Kidney (tissue), 14 donors: ENCODE measurements around the gene PYDC1. TPM values are rescaled to one million over a fixed set of nuclear protein-coding genes. Genes with fewer than 3 reads are reported as not detected.

Experiments used
- DNase-seq, 5 donors: peaks; one replicate each; pipeline ENCODE4 v3.0.0-alpha.2; 2013 to 2020
- FAIRE-seq: peaks from 2 replicates; lab custom pipeline; 2012; peaks lifted over from hg19 to GRCh38; lab: Jason Lieb, UNC
- H3K27ac ChIP-seq, 2 donors: one replicate each; pipeline ENCODE4 v1.7.0; 2013; ENCODE audit warnings: low read depth in 2 of 2, low read length in 2 of 2, inconsistent platforms in 1 of 2
- H3K27me3 ChIP-seq: one replicate; pipeline ENCODE4 v1.7.1; 2013; ENCODE audit warnings: low read length, inconsistent platforms; ENCODE audit not compliant: control insufficient read depth, insufficient read depth
- H3K36me3 ChIP-seq, 3 donors: one replicate each; pipeline versions ENCODE4 v1.7.0 to v1.7.1; 2013; ENCODE audit warnings: low read length in 3 of 3, control low read depth in 1 of 3, inconsistent platforms in 1 of 3; ENCODE audit not compliant: insufficient read depth in 3 of 3, control insufficient read depth in 2 of 3
- H3K4me1 ChIP-seq, 3 donors: one replicate each; pipeline versions ENCODE4 v1.7.0 to v1.7.1; 2013; ENCODE audit warnings: low read length in 3 of 3, inconsistent platforms in 1 of 3, low read depth in 1 of 3; ENCODE audit not compliant: control insufficient read depth in 2 of 3, insufficient read depth in 2 of 3
- H3K4me3 ChIP-seq, 3 donors: one replicate each; pipeline versions ENCODE4 v1.7.0 to v1.8.1; 2013; ENCODE audit warnings: low read length in 3 of 3, control low read depth in 1 of 3, inconsistent platforms in 1 of 3
- H3K9ac ChIP-seq, 3 donors: one replicate each; pipeline versions ENCODE4 v1.7.0 to v1.7.1; 2013; ENCODE audit warnings: low read length in 3 of 3, control low read depth in 1 of 3, inconsistent platforms in 1 of 3
- H3K9me3 ChIP-seq, 3 donors: one replicate each; pipeline versions ENCODE4 v1.7.0 to v1.7.1; 2013; ENCODE audit warnings: low read length in 3 of 3, control low read depth in 1 of 3, inconsistent platforms in 1 of 3; ENCODE audit not compliant: control insufficient read depth in 2 of 3, insufficient read depth in 1 of 3
- CTCF ChIP-seq: IDR thresholded peaks from 3 replicates; pipeline ENCODE4 v1.5.1; 2012; ENCODE audit warnings: mild to moderate bottlenecking, moderate library complexity, borderline replicate concordance; ENCODE audit not compliant: insufficient read depth; ENCODE audit errors: extremely low read depth
- intact Hi-C: fragments of 100-400 bp; cut with DNase I; formaldehyde crosslinking; loops from one replicate; pipeline ENCODE4 v1.11.1; 2022
- polyA plus RNA-seq: library from polyadenylated mRNA; stranded (reverse); fragments of 350-450 nt; fragmentation: Illumina TruSeq; extraction: RNeasy Lipid Tissue Mini Kit (QIAGEN cat#74804); gene quantifications from one replicate; pipeline ENCODE4 v1.2.3, GENCODE V29; 2014; ENCODE audit warnings: low read depth, low replicate concordance; ENCODE audit not compliant: insufficient read depth
- total RNA-seq: library from RNA; stranded (reverse); fragmentation: NEBNext Ultra II Directional; extraction: Animal tissue kit (Norgen Biotek cat#: 25700); gene quantifications from one replicate; pipeline ENCODE4 v1.2.1, GENCODE V29; 2021
- donor health status: control.
- donor health status: control.
- donor health status: control.
- donor health status: control.
- donor health status: control.
- donor health status: DM: yes; HTN: yes; CAD: no.
- donor health status: Normal renal cell carcinoma (clear cell type).

Gene PYDC1
- total and polyA plus RNA-seq, 2 donors from 2014 or later: not detected

DNA sequence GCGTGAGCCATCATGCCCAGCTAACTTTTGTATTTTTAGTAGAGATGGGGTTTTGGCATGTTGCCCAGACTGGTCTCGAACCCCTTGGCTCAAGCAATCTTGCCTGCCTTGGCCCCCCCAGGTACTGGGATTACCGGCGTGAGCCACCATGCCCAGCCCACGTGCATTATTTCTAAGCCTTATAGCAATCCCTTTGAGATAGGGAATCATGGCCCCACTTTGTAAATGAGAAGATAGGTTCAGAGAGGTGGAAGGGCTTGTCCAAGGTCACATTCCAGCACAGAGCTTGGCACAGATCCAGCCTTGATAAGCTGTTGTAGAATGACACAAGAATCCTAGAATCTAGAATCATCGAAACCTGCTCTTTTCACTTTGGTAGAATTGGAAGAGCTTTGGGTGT is 10.2 kb downstream of the PYDC1 start:
- intact Hi-C loops: no loop called here
- no peak for FAIRE-seq
- H3K36me3 ChIP-seq: no peaks in the 10 kb centered on the region
- H3K4me1 ChIP-seq: peaks cover 0 to 6% (median 0%) of the 10 kb centered on the region in 3 donors
- DNase-seq: no peak
- no peak overlapping the region for H3K4me3 ChIP-seq
- no peak overlapping the region for H3K27ac ChIP-seq
- H3K27me3 ChIP-seq: no peaks in the 10 kb centered on the region
- no peak overlapping the region for H3K9ac ChIP-seq
- H3K9me3 ChIP-seq: no peaks in the 10 kb centered on the region
- no peak for TF ChIP-seq CTCF

GRCh38 chr16:31204871-31205666 is 11.9 kb downstream of the PYDC1 start:
- H3K4me1 ChIP-seq: peaks cover 0 to 12% (median 0%) of the 10 kb centered on the region in 3 donors
- no peak overlapping the region for H3K4me3 ChIP-seq
- H3K27ac ChIP-seq: no peak overlapping the region
- FAIRE-seq (no peak), DNase-seq (no peak)
- H3K27me3 ChIP-seq: no peaks in the 10 kb centered on the region
- intact Hi-C loops: no loop called here
- H3K36me3 ChIP-seq: no peaks in the 10 kb centered on the region
- H3K9me3 ChIP-seq: no peaks in the 10 kb centered on the region
- H3K9ac ChIP-seq: no peak overlapping the region
- TF ChIP-seq CTCF: no peak

DNA sequence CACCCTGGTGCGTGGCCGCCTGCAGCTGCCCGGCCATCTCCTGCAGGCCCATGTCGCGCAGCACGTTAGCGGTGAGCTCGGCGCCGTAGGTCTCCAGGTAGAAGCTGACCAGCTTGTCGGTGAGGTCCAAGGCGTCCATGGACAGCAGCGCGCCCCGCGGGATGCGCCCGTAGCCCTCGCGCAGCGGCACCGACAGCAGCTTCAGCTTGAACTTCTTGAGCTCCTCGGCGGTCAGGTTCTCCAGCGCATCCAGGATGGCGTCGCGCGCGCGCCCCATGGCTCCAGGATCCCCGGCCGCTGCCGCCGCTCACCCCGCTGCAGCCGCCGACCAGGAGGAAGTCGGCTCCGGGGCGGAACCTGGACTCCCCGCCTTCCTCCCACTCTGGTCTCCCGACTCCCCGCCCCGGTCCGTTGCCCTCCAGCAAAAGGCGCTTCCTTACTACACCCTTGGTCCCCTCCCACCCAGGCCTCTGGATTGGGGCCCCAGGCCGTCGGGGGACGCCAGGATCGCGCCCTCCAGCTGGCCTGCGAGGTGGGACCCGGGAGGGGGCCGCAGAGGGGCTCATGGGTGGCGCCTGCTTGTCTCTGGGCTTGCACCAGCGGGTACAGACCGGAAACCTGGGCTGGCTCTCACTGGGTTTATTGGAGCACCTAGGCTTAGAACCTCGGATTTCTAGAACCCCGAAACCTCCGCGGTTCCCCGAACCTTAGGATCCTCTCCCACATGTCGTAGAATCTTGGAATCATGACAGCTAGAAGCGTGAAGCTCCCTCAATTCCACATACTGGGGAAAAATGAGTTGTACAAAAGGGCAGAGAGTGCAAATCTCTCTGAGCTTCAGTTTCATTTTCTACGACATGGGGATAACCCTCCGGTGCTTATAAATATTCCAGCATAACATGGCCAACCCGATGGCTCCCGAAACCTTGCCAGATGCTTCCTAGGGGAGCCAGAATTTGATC is 14.2 kb downstream of the PYDC1 start, which contains the start of gene PYCARD:
PYCARD (minus strand) TSS at position 347 of the 962 bp plus-strand sequence; CDS start at position 277, 70 bp downstream.
- no peak for TF ChIP-seq CTCF
- no peaks in the 10 kb centered on the region for H3K36me3 ChIP-seq
- intact Hi-C loops: no loop called here
- H3K27me3 ChIP-seq: no peaks in the 10 kb centered on the region
- no peak within 1 kb of the TSS for H3K27ac ChIP-seq
- peaks cover 0 to 12% (median 0%) of the 10 kb centered on the region in 3 donors for H3K4me1 ChIP-seq
- H3K9ac ChIP-seq: peak within 1 kb of the TSS in 2 of 3 donors; percentile 11 to 55
- peak; percentile 48 to 86 (median 67) for DNase-seq
- peak within 1 kb of the TSS; percentile 58 to 66 (median 64) for H3K4me3 ChIP-seq
- FAIRE-seq: no peak
- no peaks in the 10 kb centered on the region for H3K9me3 ChIP-seq
